Lower lobe of right lung (tissue), 2 donors: ENCODE measurements around the gene ERP44. TPM values are rescaled to one million over a fixed set of nuclear protein-coding genes. Genes with fewer than 3 reads are reported as not detected.
"Not testable (repeated sequence)": the region's sequence is repeated elsewhere in the genome, so short reads cannot be mapped to it uniquely, and the experiment has no call there.

Source experiments
- ATAC-seq, 2 donors: fragments of 200-7000 bp; cut with Tn5 transposase; one replicate each; pipeline ENCODE4 v1.9.1; 2020 to 2022; ENCODE audit warnings: mild to moderate bottlenecking in 2 of 2, moderate library complexity in 2 of 2
- DNase-seq: peaks from one replicate; pipeline ENCODE4 v3.0.0-alpha.2; 2020
- H3K27ac ChIP-seq: fragments of 200-600 bp; one replicate; pipeline ENCODE4 v1.8.0; 2022
- H3K27me3 ChIP-seq: fragments of 200-600 bp; one replicate; pipeline ENCODE4 v1.8.0; 2022; ENCODE audit warnings: low read depth
- H3K36me3 ChIP-seq: fragments of 200-600 bp; one replicate; pipeline ENCODE4 v1.8.0; 2022; ENCODE audit warnings: mild to moderate bottlenecking
- H3K4me1 ChIP-seq: fragments of 200-600 bp; one replicate; pipeline ENCODE4 v1.8.0; 2022
- H3K4me3 ChIP-seq: fragments of 200-600 bp; one replicate; pipeline ENCODE4 v1.8.0; 2022; ENCODE audit warnings: mild to moderate bottlenecking
- H3K9me3 ChIP-seq: fragments of 200-600 bp; one replicate; pipeline ENCODE4 v1.8.0; 2022
- intact Hi-C: fragments of 100-400 bp; cut with DNase I; formaldehyde crosslinking; loops from one replicate; pipeline ENCODE4 v1.11.0; 2022
- total RNA-seq: library from RNA; stranded (reverse); fragmentation: NEBNext Ultra II Directional; extraction: Animal tissue kit (Norgen Biotek cat#: 25700); gene quantifications from one replicate; pipeline ENCODE4 v1.2.1, GENCODE V29; 2021
- TF ChIP-seq, protein P1 (sequence below): fragments of 200-600 bp; IDR thresholded peaks from one replicate; pipeline ENCODE4 v1.8.0; 2022; ENCODE audit warnings: antibody characterized with exemption, mild to moderate bottlenecking
- donor health status: DM: no; HTN: yes; CAD: no; lungs with severe emphysema.

Gene ERP44
- total RNA-seq, 1 donor from 2014 or later, result 27.9 TPM

DNA sequence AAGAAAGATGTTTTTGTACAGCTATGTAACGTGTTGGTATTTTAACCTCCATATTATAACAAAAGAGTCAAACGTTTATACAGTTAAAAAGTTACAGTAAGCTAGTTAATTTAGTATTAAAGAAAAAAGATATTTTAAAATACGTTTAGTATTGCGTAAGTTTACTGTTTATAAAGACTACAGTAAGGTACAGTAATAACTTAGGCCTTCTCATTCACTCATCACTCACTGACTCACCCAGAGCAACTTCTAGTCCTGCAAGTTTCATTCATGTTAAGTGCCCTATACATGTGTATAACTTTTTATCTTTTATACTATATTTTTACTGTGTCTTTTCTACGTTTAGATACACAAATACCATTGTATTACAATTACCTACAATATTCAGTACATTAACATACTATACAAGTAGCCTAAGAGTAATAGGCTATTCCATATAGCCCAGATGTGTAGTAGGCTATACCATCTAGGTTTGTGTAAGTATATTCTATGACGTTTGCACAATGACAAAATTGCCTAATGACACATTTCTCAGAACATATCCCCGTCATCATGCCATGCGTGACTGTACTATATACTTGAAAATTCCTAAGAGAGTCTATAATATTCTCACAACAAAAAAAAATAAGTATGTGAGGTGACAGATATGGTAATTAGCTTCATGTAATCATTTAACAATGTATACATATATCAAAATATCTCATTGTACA lies 33.8 kb downstream of the ERP44 start:
- no peak for ATAC-seq

DNA sequence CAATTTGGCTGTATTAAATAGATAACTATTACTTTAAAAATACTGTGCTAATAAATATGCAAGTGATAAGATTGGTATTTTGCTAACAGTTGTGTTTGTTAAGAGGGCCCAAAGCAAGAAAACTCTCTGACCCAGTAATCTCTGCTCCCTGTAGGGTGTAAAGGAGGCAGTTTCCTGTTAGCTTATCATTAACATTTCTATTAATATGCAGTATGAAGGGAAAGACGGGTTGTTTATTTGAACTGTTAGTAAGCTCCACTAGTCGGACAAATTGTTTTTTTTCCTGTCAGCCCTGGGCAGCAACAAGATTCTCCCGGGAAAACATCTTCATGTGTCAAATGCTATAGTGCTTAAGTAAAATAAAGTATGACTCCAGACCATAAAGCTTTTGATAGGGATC lies 35.6 kb downstream of the ERP44 start:
- Histone ChIP-seq H3K4me3 (no peak overlapping the region), H3K27ac (no peak overlapping the region), H3K9me3 (no peaks in the 10 kb centered on the region), H3K4me1 (peaks cover 21% of the 10 kb centered on the region), H3K27me3 (no peaks in the 10 kb centered on the region), H3K36me3 (peaks cover 17% of the 10 kb centered on the region)
- TF ChIP-seq, protein P1, sequence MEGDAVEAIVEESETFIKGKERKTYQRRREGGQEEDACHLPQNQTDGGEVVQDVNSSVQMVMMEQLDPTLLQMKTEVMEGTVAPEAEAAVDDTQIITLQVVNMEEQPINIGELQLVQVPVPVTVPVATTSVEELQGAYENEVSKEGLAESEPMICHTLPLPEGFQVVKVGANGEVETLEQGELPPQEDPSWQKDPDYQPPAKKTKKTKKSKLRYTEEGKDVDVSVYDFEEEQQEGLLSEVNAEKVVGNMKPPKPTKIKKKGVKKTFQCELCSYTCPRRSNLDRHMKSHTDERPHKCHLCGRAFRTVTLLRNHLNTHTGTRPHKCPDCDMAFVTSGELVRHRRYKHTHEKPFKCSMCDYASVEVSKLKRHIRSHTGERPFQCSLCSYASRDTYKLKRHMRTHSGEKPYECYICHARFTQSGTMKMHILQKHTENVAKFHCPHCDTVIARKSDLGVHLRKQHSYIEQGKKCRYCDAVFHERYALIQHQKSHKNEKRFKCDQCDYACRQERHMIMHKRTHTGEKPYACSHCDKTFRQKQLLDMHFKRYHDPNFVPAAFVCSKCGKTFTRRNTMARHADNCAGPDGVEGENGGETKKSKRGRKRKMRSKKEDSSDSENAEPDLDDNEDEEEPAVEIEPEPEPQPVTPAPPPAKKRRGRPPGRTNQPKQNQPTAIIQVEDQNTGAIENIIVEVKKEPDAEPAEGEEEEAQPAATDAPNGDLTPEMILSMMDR, result no peak
- no peak for DNase-seq
- intact Hi-C loops, result no loop called here
- no peak for ATAC-seq

More for the DNA sequence above, 33.8 kb downstream of the ERP44 start:
- Histone ChIP-seq H3K36me3 (no peaks in the 10 kb centered on the region), H3K27me3 (no peaks in the 10 kb centered on the region), H3K9me3 (no peaks in the 10 kb centered on the region), H3K27ac (no peak overlapping the region), H3K4me1 (peaks cover 21% of the 10 kb centered on the region), H3K4me3 (no peak overlapping the region)
- intact Hi-C loops, result no loop called here
- TF ChIP-seq, protein P1, result no peak
- DNase-seq, result no peak

DNA sequence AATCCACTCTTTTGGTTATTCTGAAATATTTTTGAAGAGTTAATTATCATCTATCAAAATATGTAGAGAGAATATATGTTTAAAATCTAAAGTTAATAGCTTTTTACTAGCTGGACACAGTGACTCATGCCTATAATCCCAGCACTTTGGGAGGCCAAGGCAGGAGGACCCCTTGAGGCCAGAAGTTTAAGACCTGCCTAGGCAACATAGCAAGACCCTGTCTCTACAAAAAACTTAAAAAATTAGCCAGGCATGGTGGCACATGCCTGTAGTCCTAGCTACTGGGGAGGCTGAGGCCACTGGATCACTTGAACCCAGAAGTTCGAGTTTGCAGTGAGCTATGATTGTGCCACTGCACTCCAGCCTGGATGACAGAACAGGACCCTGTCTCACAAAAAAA lies 36.1 kb downstream of the ERP44 start:
- H3K27ac ChIP-seq, ATAC-seq, DNase-seq, intact Hi-C loops, H3K4me3 ChIP-seq, H3K27me3 ChIP-seq, H3K9me3 ChIP-seq: not testable (repeated sequence)
- peaks cover 21% of the 10 kb centered on the region for H3K4me1 ChIP-seq
- peaks cover 22% of the 10 kb centered on the region for H3K36me3 ChIP-seq

DNA sequence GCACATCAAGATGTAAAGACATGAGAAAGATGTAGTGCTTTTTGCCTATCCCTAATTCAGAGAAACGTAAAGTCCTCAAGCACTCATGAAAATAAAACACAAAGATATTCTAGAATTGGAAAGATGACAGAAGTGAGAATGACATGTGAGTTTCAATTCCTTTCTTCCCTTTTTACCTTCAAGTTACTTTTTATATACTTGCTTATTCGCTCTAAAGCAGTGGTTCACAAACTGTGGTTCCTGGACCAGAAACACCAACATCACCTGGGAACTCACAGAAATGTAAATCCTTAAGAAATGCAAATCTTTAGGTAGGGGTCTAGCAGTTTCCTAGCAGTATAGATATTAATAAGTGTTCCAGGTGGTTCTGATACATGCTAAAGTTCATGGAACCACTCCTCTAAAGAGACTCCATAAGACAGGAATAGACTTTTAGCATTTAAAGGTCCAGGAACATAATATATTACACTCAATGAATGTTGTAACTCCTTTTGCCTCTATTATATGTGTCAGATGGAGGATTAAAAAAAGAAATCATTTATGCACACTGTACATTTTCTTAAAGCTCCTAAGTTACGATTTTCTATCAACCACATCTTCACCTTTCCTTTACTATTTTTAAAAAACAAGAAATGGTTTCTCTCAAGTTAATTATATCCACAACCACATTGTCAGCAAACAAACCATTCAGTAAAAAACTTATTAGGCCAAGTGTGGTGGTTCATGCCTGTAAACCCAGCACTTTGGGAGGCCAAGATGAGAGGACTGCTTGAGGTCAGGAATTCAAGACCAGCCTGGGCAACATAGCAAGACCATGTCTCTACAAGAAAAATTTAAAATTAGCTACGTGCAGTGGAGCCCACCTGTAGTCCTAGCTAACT lies 39.9 kb downstream of the ERP44 start:
- intact Hi-C loops, result no loop called here
- TF ChIP-seq, protein P1, result no peak
- Histone ChIP-seq H3K36me3 (peaks cover 22% of the 10 kb centered on the region), H3K4me1 (peaks cover 11% of the 10 kb centered on the region), H3K4me3 (no peak overlapping the region), H3K27ac (no peak overlapping the region), H3K27me3 (no peaks in the 10 kb centered on the region), H3K9me3 (no peaks in the 10 kb centered on the region)
- ATAC-seq (no peak), DNase-seq (no peak)

DNA sequence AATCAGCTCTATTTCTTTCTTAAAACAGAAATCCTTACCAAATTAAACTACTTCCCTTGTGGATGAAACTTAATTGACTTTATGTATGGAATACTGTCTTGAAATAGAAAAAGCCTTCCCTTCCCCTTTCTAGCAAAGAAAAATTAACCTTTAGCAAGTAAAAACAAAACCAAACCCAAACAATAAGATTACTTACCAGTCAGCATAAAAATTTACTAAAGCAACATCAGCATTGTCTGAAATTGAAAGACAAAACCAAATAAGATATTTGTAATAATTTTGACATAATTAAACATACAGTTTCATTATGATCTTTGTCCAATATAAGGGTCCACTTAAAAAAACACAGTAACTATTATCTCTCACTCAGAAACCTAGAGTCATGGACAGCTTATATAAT lies 41.2 kb downstream of the ERP44 start:
- TF ChIP-seq, protein P1, result no peak
- no peaks in the 10 kb centered on the region for H3K9me3 ChIP-seq
- DNase-seq, result no peak
- ATAC-seq, result no peak
- no peak overlapping the region for H3K27ac ChIP-seq
- H3K27me3 ChIP-seq, result no peaks in the 10 kb centered on the region
- H3K4me1 ChIP-seq, result no peaks in the 10 kb centered on the region
- H3K36me3 ChIP-seq, result peaks cover 22% of the 10 kb centered on the region
- H3K4me3 ChIP-seq, result no peak overlapping the region
- intact Hi-C loops, result no loop called here

DNA sequence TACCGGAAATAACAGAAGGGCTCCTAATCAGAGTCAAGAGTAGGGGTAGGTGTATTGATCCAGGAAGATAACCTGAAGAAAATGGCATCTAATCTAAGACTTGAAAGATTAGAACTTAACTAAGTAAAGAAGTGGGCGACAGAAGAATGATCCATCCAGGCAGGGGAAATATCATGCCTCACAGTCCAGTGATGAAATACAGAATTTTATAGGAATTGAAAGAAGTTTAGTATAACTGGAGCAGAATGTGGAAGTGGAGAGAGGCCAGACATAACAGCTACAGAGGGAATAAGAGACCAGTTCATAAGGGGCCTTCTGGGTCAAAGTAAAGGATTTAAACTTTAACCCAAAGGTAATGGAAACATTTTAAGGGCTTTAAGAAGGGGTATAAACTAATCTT lies 42.2 kb downstream of the ERP44 start:
- Histone ChIP-seq H3K27ac (no peak overlapping the region), H3K4me3 (no peak overlapping the region), H3K27me3 (no peaks in the 10 kb centered on the region), H3K9me3 (no peaks in the 10 kb centered on the region), H3K4me1 (no peaks in the 10 kb centered on the region), H3K36me3 (peaks cover 28% of the 10 kb centered on the region)
- ATAC-seq, result no peak
- no peak for DNase-seq
- intact Hi-C loops, result no loop called here
- TF ChIP-seq, protein P1, result no peak
